Measurements from ENCODE around the gene SKAP2. TPM values are rescaled to one million over a fixed set of nuclear protein-coding genes. Genes with fewer than 3 reads are reported as not detected.

Gene SKAP2
- total RNA-seq, 1 experiment from 2014 or later = 30.7 TPM

DNA sequence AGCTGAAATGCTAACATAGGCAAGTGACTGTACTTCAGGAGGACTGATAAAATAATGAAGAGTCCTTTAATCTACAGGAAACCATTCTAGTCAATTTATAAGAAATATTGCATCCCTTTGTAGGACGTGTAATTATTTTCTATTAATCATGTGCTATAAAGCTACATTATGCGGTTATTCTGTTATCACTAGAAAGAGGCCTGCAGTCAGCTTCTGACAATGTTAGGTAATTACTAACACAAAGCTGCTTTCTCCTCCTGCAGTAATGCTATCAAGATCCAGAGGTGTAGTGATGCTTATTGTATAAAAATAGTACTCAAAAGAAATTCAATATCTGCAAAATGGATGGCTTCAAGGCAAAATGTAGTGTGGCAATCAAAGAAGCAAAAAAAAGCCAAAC, 191.1 kb downstream of the SKAP2 start:
- H3K4me3 ChIP-seq (replicated peaks in 1 of 2; ENCODE audit: low read depth in 1 of 2, low read length in 2 of 2) = no peak overlapping the region
- no peaks in the 10 kb centered on the region for H3K9me3 ChIP-seq (ENCODE audit: control insufficient read depth in 1 of 2, insufficient read depth in 1 of 2, low read depth in 1 of 2, low read length in 2 of 2)
- no peaks in the 10 kb centered on the region for H3K9me2 ChIP-seq (ENCODE audit: insufficient read depth)
- no peak for ATAC-seq
- intact Hi-C loops (cut with micrococcal nuclease) = loop anchor here (10.0 kb wide), 1 partner anchor 1252 kb away; no protein-coding TSS in a partner anchor
- no peak overlapping the region for H3K4me2 ChIP-seq (ENCODE audit: low read length)
- RAD21 ChIA-PET (ENCODE audit: low non-redundant PET in 1 of 2, low total read pairs in 2 of 2, uncharacterized antibody in 2 of 2, unreplicated experiment in 2 of 2) = no interaction called here
- H4K20me1 ChIP-seq (ENCODE audit: insufficient read depth) = no peaks in the 10 kb centered on the region
- DNase-seq (ENCODE audit: low read depth, low spot score) = no peak
- CTCF ChIA-PET = interaction anchor here (1.7 to 2.2 kb wide), 3 partner anchors 8 to 488 kb away, joined by 7 to 11 read pairs (median 10); no protein-coding TSS in a partner anchor
- no peaks in the 10 kb centered on the region for H3K79me2 ChIP-seq (ENCODE audit: insufficient read depth, low read length)
- BruUV-seq (replicated peaks) = no TSS peak
- TF ChIP-seq, protein P1, sequence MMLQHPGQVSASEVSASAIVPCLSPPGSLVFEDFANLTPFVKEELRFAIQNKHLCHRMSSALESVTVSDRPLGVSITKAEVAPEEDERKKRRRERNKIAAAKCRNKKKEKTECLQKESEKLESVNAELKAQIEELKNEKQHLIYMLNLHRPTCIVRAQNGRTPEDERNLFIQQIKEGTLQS (IDR thresholded peaks at IDR 0.05) = no peak
- TF ChIP-seq YY1 (IDR thresholded peaks at IDR 0.05; ENCODE audit: extremely low read depth, insufficient replicate concordance, low read depth, low read length) (no peak), EZH2 (IDR thresholded peaks at IDR 0.05) (no peak), POLR2A (IDR thresholded peaks at IDR 0.05; ENCODE audit: borderline replicate concordance, extremely low read depth, insufficient read depth, insufficient read length) (no peak), SIN3A (IDR thresholded peaks at IDR 0.05; ENCODE audit: low read depth) (no peak), ZFX (IDR thresholded peaks at IDR 0.05) (no peak), ZNF274 (IDR thresholded peaks at IDR 0.05; ENCODE audit: low read depth, low read length) (no peak), TCF7L2 (IDR thresholded peaks at IDR 0.05; ENCODE audit: borderline replicate concordance, extremely low read depth, insufficient read depth, insufficient read length) (no peak), CBX3 (IDR thresholded peaks at IDR 0.05; ENCODE audit: low read depth) (no peak), SP1 (IDR thresholded peaks at IDR 0.05; ENCODE audit: low read depth) (no peak), POLR2AphosphoS5 (IDR thresholded peaks at IDR 0.05; ENCODE audit: low read depth, low read length) (no peak), SRF (IDR thresholded peaks at IDR 0.05; ENCODE audit: low read depth) (no peak), RAD21 (IDR thresholded peaks at IDR 0.05; ENCODE audit: low read depth) (no peak), JUND (IDR thresholded peaks at IDR 0.05) (no peak)
- TF ChIP-seq, protein P2, sequence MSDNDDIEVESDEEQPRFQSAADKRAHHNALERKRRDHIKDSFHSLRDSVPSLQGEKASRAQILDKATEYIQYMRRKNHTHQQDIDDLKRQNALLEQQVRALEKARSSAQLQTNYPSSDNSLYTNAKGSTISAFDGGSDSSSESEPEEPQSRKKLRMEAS (IDR thresholded peaks at IDR 0.05) = no peak
- TF ChIP-seq, protein P3, sequence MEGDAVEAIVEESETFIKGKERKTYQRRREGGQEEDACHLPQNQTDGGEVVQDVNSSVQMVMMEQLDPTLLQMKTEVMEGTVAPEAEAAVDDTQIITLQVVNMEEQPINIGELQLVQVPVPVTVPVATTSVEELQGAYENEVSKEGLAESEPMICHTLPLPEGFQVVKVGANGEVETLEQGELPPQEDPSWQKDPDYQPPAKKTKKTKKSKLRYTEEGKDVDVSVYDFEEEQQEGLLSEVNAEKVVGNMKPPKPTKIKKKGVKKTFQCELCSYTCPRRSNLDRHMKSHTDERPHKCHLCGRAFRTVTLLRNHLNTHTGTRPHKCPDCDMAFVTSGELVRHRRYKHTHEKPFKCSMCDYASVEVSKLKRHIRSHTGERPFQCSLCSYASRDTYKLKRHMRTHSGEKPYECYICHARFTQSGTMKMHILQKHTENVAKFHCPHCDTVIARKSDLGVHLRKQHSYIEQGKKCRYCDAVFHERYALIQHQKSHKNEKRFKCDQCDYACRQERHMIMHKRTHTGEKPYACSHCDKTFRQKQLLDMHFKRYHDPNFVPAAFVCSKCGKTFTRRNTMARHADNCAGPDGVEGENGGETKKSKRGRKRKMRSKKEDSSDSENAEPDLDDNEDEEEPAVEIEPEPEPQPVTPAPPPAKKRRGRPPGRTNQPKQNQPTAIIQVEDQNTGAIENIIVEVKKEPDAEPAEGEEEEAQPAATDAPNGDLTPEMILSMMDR (IDR thresholded peaks at IDR 0.05 in 2 of 3, conservative IDR thresholded peaks at IDR 0.05 in 1 of 3; ENCODE audit: borderline replicate concordance in 1 of 3, insufficient read depth in 1 of 3, low read depth in 2 of 3, low read length in 2 of 3) = no peak
- TF ChIP-seq, protein P4, sequence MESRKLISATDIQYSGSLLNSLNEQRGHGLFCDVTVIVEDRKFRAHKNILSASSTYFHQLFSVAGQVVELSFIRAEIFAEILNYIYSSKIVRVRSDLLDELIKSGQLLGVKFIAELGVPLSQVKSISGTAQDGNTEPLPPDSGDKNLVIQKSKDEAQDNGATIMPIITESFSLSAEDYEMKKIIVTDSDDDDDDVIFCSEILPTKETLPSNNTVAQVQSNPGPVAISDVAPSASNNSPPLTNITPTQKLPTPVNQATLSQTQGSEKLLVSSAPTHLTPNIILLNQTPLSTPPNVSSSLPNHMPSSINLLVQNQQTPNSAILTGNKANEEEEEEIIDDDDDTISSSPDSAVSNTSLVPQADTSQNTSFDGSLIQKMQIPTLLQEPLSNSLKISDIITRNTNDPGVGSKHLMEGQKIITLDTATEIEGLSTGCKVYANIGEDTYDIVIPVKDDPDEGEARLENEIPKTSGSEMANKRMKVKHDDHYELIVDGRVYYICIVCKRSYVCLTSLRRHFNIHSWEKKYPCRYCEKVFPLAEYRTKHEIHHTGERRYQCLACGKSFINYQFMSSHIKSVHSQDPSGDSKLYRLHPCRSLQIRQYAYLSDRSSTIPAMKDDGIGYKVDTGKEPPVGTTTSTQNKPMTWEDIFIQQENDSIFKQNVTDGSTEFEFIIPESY (IDR thresholded peaks at IDR 0.05; ENCODE audit: extremely low read depth, insufficient replicate concordance, low read length) = no peak
- TF ChIP-seq, protein P5, sequence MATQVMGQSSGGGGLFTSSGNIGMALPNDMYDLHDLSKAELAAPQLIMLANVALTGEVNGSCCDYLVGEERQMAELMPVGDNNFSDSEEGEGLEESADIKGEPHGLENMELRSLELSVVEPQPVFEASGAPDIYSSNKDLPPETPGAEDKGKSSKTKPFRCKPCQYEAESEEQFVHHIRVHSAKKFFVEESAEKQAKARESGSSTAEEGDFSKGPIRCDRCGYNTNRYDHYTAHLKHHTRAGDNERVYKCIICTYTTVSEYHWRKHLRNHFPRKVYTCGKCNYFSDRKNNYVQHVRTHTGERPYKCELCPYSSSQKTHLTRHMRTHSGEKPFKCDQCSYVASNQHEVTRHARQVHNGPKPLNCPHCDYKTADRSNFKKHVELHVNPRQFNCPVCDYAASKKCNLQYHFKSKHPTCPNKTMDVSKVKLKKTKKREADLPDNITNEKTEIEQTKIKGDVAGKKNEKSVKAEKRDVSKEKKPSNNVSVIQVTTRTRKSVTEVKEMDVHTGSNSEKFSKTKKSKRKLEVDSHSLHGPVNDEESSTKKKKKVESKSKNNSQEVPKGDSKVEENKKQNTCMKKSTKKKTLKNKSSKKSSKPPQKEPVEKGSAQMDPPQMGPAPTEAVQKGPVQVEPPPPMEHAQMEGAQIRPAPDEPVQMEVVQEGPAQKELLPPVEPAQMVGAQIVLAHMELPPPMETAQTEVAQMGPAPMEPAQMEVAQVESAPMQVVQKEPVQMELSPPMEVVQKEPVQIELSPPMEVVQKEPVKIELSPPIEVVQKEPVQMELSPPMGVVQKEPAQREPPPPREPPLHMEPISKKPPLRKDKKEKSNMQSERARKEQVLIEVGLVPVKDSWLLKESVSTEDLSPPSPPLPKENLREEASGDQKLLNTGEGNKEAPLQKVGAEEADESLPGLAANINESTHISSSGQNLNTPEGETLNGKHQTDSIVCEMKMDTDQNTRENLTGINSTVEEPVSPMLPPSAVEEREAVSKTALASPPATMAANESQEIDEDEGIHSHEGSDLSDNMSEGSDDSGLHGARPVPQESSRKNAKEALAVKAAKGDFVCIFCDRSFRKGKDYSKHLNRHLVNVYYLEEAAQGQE (IDR thresholded peaks at IDR 0.05; ENCODE audit: low read depth) = no peak
- no peaks in the 10 kb centered on the region for H3K36me3 ChIP-seq (ENCODE audit: control insufficient read depth in 1 of 2, insufficient read depth in 2 of 2, low read length in 2 of 2)
- peaks cover 0 to 7% of the 10 kb centered on the region in 2 experiments; a peak in 1 of 4 replicates for H3K4me1 ChIP-seq (ENCODE audit: control insufficient read depth in 1 of 2, insufficient read depth in 2 of 2, low read length in 2 of 2)
- no peak overlapping the region for H3K27ac ChIP-seq (ENCODE audit: low read depth, low read length)
- POLR2A ChIA-PET = interaction anchor here (0.6 kb wide), 1 partner anchor 488 kb away, joined by 5 read pairs; no protein-coding TSS in a partner anchor
- no peak overlapping the region for H3K9ac ChIP-seq (ENCODE audit: low read length)
- H3K27me3 ChIP-seq (ENCODE audit: insufficient read depth, low read length) = no peaks in the 10 kb centered on the region
- H2AFZ ChIP-seq (ENCODE audit: low read depth, low read length, poor library complexity, severe bottlenecking) = no peak overlapping the region
